HCT116 (cell line): ENCODE measurements around the gene ACAN. TPM values are rescaled to one million over a fixed set of nuclear protein-coding genes. Genes with fewer than 3 reads are reported as not detected.

Experiments
- ATAC-seq: fragments of 200-7000 bp; cut with Tn5 transposase; 2 replicates; pipeline ENCODE4 v1.9.1; 2020; ENCODE audit warnings: mild to moderate bottlenecking, moderate library complexity
- BruUV-seq: library from RNA; stranded (reverse); fragments of 400-500 nt; replicated peaks from 2 replicates; lab custom pipeline; 2021; lab: Mats Ljungman, UMichigan
- CTCF ChIA-PET: fragments of 300-600 bp; sonication (Branson Sonifier 250); formaldehyde crosslinking; loops from one replicate; lab custom pipeline; 2021; ENCODE audit warnings: antibody characterized with exemption; lab: Charles Lee
- POLR2A ChIA-PET: fragments of 300-600, 350-600 bp; sonication (Branson Sonifier 250); formaldehyde crosslinking; loops from one replicate; lab custom pipeline; 2021; ENCODE audit warnings: antibody characterized with exemption; lab: Charles Lee
- RAD21 ChIA-PET, 2 experiments: fragments of 300-600 bp; sonication (Branson Sonifier 250); formaldehyde crosslinking; loops; one replicate each; lab custom pipeline; 2023; ENCODE audit warnings: low total read pairs in 2 of 2; ENCODE audit not compliant: uncharacterized antibody in 2 of 2, unreplicated experiment in 2 of 2, low non-redundant PET in 1 of 2; lab: Charles Lee
- DNase-seq: peaks from one replicate; pipeline ENCODE4 v3.0.0-alpha.2; 2010; ENCODE audit warnings: low read depth, low spot score
- H2AFZ ChIP-seq: fragments of 200-600 bp; shearing (Covaris generic), sonication (generic); 2 replicates; pipeline ENCODE4 v1.6.1; 2017; ENCODE audit warnings: low read depth, mixed run types, mixed read lengths, antibody characterized with exemption, low read length; ENCODE audit not compliant: poor library complexity, severe bottlenecking
- H3K27ac ChIP-seq: 2 replicates; pipeline ENCODE4 v1.5.1; 2012; ENCODE audit warnings: low read depth, low read length
- H3K27me3 ChIP-seq: fragments of 200-600 bp; sonication (generic); 2 replicates; pipeline ENCODE4 v1.6.1; 2016; ENCODE audit warnings: mixed run types, low read length, mixed read lengths; ENCODE audit not compliant: insufficient read depth
- H3K36me3 ChIP-seq, 2 experiments: fragments of 200-500 bp in 1 of 2; fragments of 200-600 bp in 1 of 2; sonication (Bioruptor generic) in 1 of 2; sonication (generic) in 1 of 2; 2 replicates each; pipeline versions ENCODE4 v1.5.1 to v1.6.1; 2014 to 2016; ENCODE audit warnings: low read length in 2 of 2, inconsistent platforms in 1 of 2, mixed read lengths in 1 of 2, mixed run types in 1 of 2; ENCODE audit not compliant: insufficient read depth in 2 of 2, control insufficient read depth in 1 of 2
- H3K4me1 ChIP-seq, 2 experiments: fragments of 200-600 bp in 1 of 2; sonication (generic) in 1 of 2; 2 replicates each; pipeline versions ENCODE4 v1.5.1 to v1.6.1; 2012 to 2017; ENCODE audit warnings: low read length in 2 of 2, inconsistent platforms in 1 of 2, mild to moderate bottlenecking in 1 of 2, mixed read lengths in 1 of 2, mixed run types in 1 of 2, moderate library complexity in 1 of 2; ENCODE audit not compliant: insufficient read depth in 2 of 2, control insufficient read depth in 1 of 2
- H3K4me2 ChIP-seq: fragments of 200-600 bp; sonication (generic); 2 replicates; pipeline ENCODE4 v1.6.1; 2017; ENCODE audit warnings: mixed run types, low read length, mixed read lengths
- H3K4me3 ChIP-seq, 2 experiments: fragments of 200-600 bp in 1 of 2; sonication (generic) in 1 of 2; replicated peaks in 1 of 2; 2 replicates each; pipeline ENCODE4 v1.5.1; 2011 to 2016; ENCODE audit warnings: low read length in 2 of 2, control low read depth in 1 of 2, low read depth in 1 of 2, mild to moderate bottlenecking in 1 of 2, mixed read lengths in 1 of 2, mixed run types in 1 of 2
- H3K79me2 ChIP-seq: fragments of 200-600 bp; sonication (generic); 2 replicates; pipeline ENCODE4 v1.6.1; 2017; ENCODE audit warnings: mild to moderate bottlenecking, mixed run types, low read length, moderate library complexity, mixed read lengths; ENCODE audit not compliant: insufficient read depth
- H3K9ac ChIP-seq: fragments of 200-600 bp; sonication (generic); 2 replicates; pipeline ENCODE4 v1.6.1; 2016; ENCODE audit warnings: low read length, mixed read lengths
- H3K9me2 ChIP-seq: fragments of 200-600 bp; sonication (generic), shearing (Covaris generic); 2 replicates; pipeline ENCODE4 v1.6.1; 2017; ENCODE audit warnings: mixed run types, mild to moderate bottlenecking, moderate library complexity; ENCODE audit not compliant: insufficient read depth
- H3K9me3 ChIP-seq, 2 experiments: fragments of 200-500 bp in 1 of 2; fragments of 200-600 bp in 1 of 2; sonication (Bioruptor generic) in 1 of 2; sonication (generic) in 1 of 2; 2 replicates each; pipeline ENCODE4 v1.6.1; 2014 to 2017; ENCODE audit warnings: low read length in 2 of 2, mixed read lengths in 2 of 2, inconsistent platforms in 1 of 2, low read depth in 1 of 2, mild to moderate bottlenecking in 1 of 2, mixed run types in 1 of 2, moderate library complexity in 1 of 2; ENCODE audit not compliant: control insufficient read depth in 1 of 2, insufficient read depth in 1 of 2
- H4K20me1 ChIP-seq: fragments of 200-600 bp; sonication (generic), shearing (Covaris generic); 2 replicates; pipeline ENCODE4 v1.6.1; 2017; ENCODE audit warnings: mixed run types, mild to moderate bottlenecking, moderate library complexity; ENCODE audit not compliant: insufficient read depth
- CTCF ChIP-seq, 3 experiments: fragments of 200-600 bp in 1 of 3; sonication (generic) in 1 of 3; IDR thresholded peaks in 2 of 3; conservative IDR thresholded peaks in 1 of 3; 2 replicates each; pipeline ENCODE4 v1.5.1; 2012 to 2017; ENCODE audit warnings: low read depth in 2 of 3, low read length in 2 of 3, antibody characterized with exemption in 1 of 3, borderline replicate concordance in 1 of 3, control low read depth in 1 of 3, mild to moderate bottlenecking in 1 of 3, mixed read lengths in 1 of 3, mixed run types in 1 of 3, moderate library complexity in 1 of 3; ENCODE audit not compliant: insufficient read depth in 1 of 3
- EGR1 ChIP-seq: IDR thresholded peaks from 2 replicates; pipeline ENCODE4 v1.6.1; 2012; ENCODE audit warnings: low read depth
- JUND ChIP-seq: IDR thresholded peaks from 2 replicates; pipeline ENCODE4 v1.6.1; 2012
- POLR2AphosphoS5 ChIP-seq: IDR thresholded peaks from 2 replicates; pipeline ENCODE4 v1.6.1; 2011; ENCODE audit warnings: mild to moderate bottlenecking, low read depth, low read length, moderate library complexity
- RAD21 ChIP-seq: IDR thresholded peaks from 2 replicates; pipeline ENCODE4 v1.6.1; 2012; ENCODE audit warnings: low read depth, mild to moderate bottlenecking
- SIN3A ChIP-seq: IDR thresholded peaks from 2 replicates; pipeline ENCODE4 v1.6.1; 2012; ENCODE audit warnings: low read depth
- ZBTB33 ChIP-seq: IDR thresholded peaks from 2 replicates; pipeline ENCODE4 v1.6.1; 2011; ENCODE audit warnings: mild to moderate bottlenecking, low read length, moderate library complexity; ENCODE audit not compliant: insufficient replicate concordance; ENCODE audit errors: extremely low read depth
- ZFX ChIP-seq: fragments of 450-650 bp; IDR thresholded peaks from 2 replicates; pipeline ENCODE4 v1.6.1; 2017
- intact Hi-C: fragments of 100-400 bp; cut with micrococcal nuclease; formaldehyde crosslinking; loops from 2 replicates; pipeline ENCODE4 v1.10.0; 2022
- total RNA-seq: library from RNA; stranded (reverse); gene quantifications from one replicate; pipeline ENCODE4 v1.2.1, GENCODE V29; 2021; ENCODE audit not compliant: unreplicated experiment

The ACAN gene
- total RNA-seq, 1 experiment from 2014 or later, result not detected

GRCh38 chr15:88906551-88906950 is 103.3 kb downstream of the ACAN start:
- no TSS peak for BruUV-seq
- peaks cover 15 to 30% of the 10 kb centered on the region in 2 experiments for H3K4me1 ChIP-seq
- H3K79me2 ChIP-seq, result no peaks in the 10 kb centered on the region
- ATAC-seq (no peak), DNase-seq (no peak)
- no peak overlapping the region for H2AFZ ChIP-seq
- no peaks in the 10 kb centered on the region for H4K20me1 ChIP-seq
- no peak overlapping the region for H3K9ac ChIP-seq
- ChIA-PET CTCF (interaction anchor here (2.3 to 3.2 kb wide), 2 partner anchors 97 to 111 kb away, joined by 37 to 38 read pairs; no protein-coding TSS in a partner anchor), POLR2A (no interaction called here), RAD21 (no interaction called here)
- no peak overlapping the region for H3K4me3 ChIP-seq
- TF ChIP-seq ZFX (no peak), SIN3A (no peak), RAD21 (no peak), JUND (no peak)
- 0 out of 4 replicates have a peak, but pooled peaks cover 0 to 2% of the 10 kb centered on the region in 2 experiments for H3K36me3 ChIP-seq
- no peaks in the 10 kb centered on the region for H3K9me3 ChIP-seq
- no peak overlapping the region for H3K4me2 ChIP-seq
- H3K27me3 ChIP-seq, result no peaks in the 10 kb centered on the region
- H3K27ac ChIP-seq, result no peak overlapping the region
- intact Hi-C loops, result no loop called here
- H3K9me2 ChIP-seq, result no peaks in the 10 kb centered on the region

GRCh38 chr15:88907111-88907510 is 103.9 kb downstream of the ACAN start:
- Histone ChIP-seq H3K9me2 (no peaks in the 10 kb centered on the region), H3K27ac (no peak overlapping the region), H2AFZ (no peak overlapping the region), H3K36me3 (0 out of 4 replicates have a peak, but pooled peaks cover 0 to 2% of the 10 kb centered on the region in 2 experiments), H3K9ac (no peak overlapping the region), H4K20me1 (no peaks in the 10 kb centered on the region), H3K4me1 (peaks cover 15 to 36% of the 10 kb centered on the region in 2 experiments), H3K4me3 (no peak overlapping the region), H3K9me3 (no peaks in the 10 kb centered on the region)
- POLR2A ChIA-PET, result no interaction called here
- ATAC-seq (no peak), DNase-seq (no peak)
- BruUV-seq, result no TSS peak
- RAD21 ChIA-PET, result no interaction called here
- no peak for TF ChIP-seq EGR1
- TF ChIP-seq CTCF (IDR thresholded peaks at IDR 0.05 in 2 of 3, conservative IDR thresholded peaks at IDR 0.05 in 1 of 3; ENCODE audit: borderline replicate concordance in 1 of 3, insufficient read depth in 1 of 3, low read depth in 2 of 3, low read length in 2 of 3), result no peak
- no peak for TF ChIP-seq ZBTB33
- TF ChIP-seq POLR2AphosphoS5, result no peak
- TF ChIP-seq, all 23 proteins: peak for 0
- no peaks in the 10 kb centered on the region for H3K27me3 ChIP-seq
- intact Hi-C loops, result no loop called here
- CTCF ChIA-PET, result no interaction called here
- no peak overlapping the region for H3K4me2 ChIP-seq
- 0 out of 2 replicates have a peak, but pooled peaks cover under 1% of the 10 kb centered on the region for H3K79me2 ChIP-seq
